ENCODE results near the gene RAB8B.

DNA sequence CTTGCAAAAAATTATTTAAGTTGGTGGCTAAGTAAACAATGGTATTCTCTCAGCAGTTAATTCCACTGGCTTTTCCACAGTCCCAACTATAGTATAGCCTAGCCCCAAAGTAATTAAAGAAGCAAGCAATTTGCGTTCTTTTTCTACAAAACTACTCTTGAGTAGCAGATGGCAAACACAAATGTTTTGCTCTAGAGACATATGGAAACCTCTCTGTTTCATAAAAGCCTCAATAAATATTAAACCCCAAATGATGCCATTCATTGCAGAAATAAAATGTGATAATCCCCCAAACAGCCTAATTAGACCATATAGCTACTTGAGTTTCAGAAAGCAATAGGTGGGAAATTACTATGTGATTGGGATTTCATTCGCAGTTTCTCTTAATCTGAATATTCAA is 8.7 kb upstream of the RAB8B start:
- no peak for TF ChIP-seq EGR1 (IDR thresholded peaks at IDR 0.05; ENCODE audit: low read depth in 2 of 2)
- TF ChIP-seq, protein P1, sequence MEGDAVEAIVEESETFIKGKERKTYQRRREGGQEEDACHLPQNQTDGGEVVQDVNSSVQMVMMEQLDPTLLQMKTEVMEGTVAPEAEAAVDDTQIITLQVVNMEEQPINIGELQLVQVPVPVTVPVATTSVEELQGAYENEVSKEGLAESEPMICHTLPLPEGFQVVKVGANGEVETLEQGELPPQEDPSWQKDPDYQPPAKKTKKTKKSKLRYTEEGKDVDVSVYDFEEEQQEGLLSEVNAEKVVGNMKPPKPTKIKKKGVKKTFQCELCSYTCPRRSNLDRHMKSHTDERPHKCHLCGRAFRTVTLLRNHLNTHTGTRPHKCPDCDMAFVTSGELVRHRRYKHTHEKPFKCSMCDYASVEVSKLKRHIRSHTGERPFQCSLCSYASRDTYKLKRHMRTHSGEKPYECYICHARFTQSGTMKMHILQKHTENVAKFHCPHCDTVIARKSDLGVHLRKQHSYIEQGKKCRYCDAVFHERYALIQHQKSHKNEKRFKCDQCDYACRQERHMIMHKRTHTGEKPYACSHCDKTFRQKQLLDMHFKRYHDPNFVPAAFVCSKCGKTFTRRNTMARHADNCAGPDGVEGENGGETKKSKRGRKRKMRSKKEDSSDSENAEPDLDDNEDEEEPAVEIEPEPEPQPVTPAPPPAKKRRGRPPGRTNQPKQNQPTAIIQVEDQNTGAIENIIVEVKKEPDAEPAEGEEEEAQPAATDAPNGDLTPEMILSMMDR (IDR thresholded peaks at IDR 0.05; ENCODE audit: low read depth, low read length, missing input control) = no peak
- TF ChIP-seq SP1 (IDR thresholded peaks at IDR 0.05) = no peak
- TF ChIP-seq JUND (IDR thresholded peaks at IDR 0.05) = no peak
- TF ChIP-seq TAF1 (conservative IDR thresholded peaks at IDR 0.05) = no peak
- TF ChIP-seq RAD21 (IDR thresholded peaks at IDR 0.05) = no peak
- TF ChIP-seq, protein P2, sequence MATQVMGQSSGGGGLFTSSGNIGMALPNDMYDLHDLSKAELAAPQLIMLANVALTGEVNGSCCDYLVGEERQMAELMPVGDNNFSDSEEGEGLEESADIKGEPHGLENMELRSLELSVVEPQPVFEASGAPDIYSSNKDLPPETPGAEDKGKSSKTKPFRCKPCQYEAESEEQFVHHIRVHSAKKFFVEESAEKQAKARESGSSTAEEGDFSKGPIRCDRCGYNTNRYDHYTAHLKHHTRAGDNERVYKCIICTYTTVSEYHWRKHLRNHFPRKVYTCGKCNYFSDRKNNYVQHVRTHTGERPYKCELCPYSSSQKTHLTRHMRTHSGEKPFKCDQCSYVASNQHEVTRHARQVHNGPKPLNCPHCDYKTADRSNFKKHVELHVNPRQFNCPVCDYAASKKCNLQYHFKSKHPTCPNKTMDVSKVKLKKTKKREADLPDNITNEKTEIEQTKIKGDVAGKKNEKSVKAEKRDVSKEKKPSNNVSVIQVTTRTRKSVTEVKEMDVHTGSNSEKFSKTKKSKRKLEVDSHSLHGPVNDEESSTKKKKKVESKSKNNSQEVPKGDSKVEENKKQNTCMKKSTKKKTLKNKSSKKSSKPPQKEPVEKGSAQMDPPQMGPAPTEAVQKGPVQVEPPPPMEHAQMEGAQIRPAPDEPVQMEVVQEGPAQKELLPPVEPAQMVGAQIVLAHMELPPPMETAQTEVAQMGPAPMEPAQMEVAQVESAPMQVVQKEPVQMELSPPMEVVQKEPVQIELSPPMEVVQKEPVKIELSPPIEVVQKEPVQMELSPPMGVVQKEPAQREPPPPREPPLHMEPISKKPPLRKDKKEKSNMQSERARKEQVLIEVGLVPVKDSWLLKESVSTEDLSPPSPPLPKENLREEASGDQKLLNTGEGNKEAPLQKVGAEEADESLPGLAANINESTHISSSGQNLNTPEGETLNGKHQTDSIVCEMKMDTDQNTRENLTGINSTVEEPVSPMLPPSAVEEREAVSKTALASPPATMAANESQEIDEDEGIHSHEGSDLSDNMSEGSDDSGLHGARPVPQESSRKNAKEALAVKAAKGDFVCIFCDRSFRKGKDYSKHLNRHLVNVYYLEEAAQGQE (IDR thresholded peaks at IDR 0.05) = no peak
- TF ChIP-seq, protein P3, sequence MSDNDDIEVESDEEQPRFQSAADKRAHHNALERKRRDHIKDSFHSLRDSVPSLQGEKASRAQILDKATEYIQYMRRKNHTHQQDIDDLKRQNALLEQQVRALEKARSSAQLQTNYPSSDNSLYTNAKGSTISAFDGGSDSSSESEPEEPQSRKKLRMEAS (IDR thresholded peaks at IDR 0.05) = no peak
